HG02973 (cell line): ENCODE data around the gene MLC1.

Source experiments
- ATAC-seq: cut with Tn5 transposase; IDR thresholded peaks from one replicate; pipeline ENCODE4 v1.9.1; 2021; ENCODE audit warnings: moderate library complexity; ENCODE audit not compliant: unreplicated experiment

The MLC1 gene

GRCh38 chr22:50085211-50085972 is at the start of gene MLC1:
Gene MLC1, minus strand, starts transcription at chr22:50085426. Its CDS starts 524 bp downstream, at chr22:50084902.
- ATAC-seq, result no peak

- ATAC-seq, result no peak
Measured at GRCh38 chr22:50134481-50134880, 49.3 kb upstream of the MLC1 start.

GRCh38 chr22:50131894-50132293 is 46.7 kb upstream of the MLC1 start:
- ATAC-seq, result no peak

GRCh38 chr22:50129121-50129736 is 44.0 kb upstream of the MLC1 start:
- no peak for ATAC-seq

- no peak for ATAC-seq
Measured at GRCh38 chr22:50125029-50125428, 39.8 kb upstream of the MLC1 start.

- ATAC-seq, result no peak
Measured at GRCh38 chr22:50123119-50123518, 37.9 kb upstream of the MLC1 start.

GRCh38 chr22:50121202-50121740 is 36.0 kb upstream of the MLC1 start:
- no peak for ATAC-seq

GRCh38 chr22:50119768-50120251 is 34.6 kb upstream of the MLC1 start:
- ATAC-seq, result no peak

GRCh38 chr22:50119169-50119767 is 34.0 kb upstream of the MLC1 start:
- ATAC-seq, result no peak

- ATAC-seq, result no peak
Measured at GRCh38 chr22:50118557-50119168, 33.4 kb upstream of the MLC1 start.

- no peak for ATAC-seq
Measured at GRCh38 chr22:50118129-50118528, 32.9 kb upstream of the MLC1 start.

- no peak for ATAC-seq
Measured at GRCh38 chr22:50117168-50117762, 32.0 kb upstream of the MLC1 start.

GRCh38 chr22:50115693-50116092 is 30.5 kb upstream of the MLC1 start:
- no peak for ATAC-seq

GRCh38 chr22:50114221-50115021 is 29.2 kb upstream of the MLC1 start:
- ATAC-seq, result no peak

GRCh38 chr22:50112151-50113118 is 27.2 kb upstream of the MLC1 start:
- no peak for ATAC-seq

- no peak for ATAC-seq
Measured at GRCh38 chr22:50111056-50111455, 25.8 kb upstream of the MLC1 start.

GRCh38 chr22:50107529-50107928 is 22.3 kb upstream of the MLC1 start:
- ATAC-seq, result no peak

GRCh38 chr22:50105208-50106100 is 20.2 kb upstream of the MLC1 start:
- no peak for ATAC-seq
